ENCODE data around the gene PRKCB. TPM values are rescaled to one million over a fixed set of nuclear protein-coding genes. Genes with fewer than 3 reads are reported as not detected.

Gene PRKCB
- polyA plus RNA-seq, 1 experiment = not detected

DNA sequence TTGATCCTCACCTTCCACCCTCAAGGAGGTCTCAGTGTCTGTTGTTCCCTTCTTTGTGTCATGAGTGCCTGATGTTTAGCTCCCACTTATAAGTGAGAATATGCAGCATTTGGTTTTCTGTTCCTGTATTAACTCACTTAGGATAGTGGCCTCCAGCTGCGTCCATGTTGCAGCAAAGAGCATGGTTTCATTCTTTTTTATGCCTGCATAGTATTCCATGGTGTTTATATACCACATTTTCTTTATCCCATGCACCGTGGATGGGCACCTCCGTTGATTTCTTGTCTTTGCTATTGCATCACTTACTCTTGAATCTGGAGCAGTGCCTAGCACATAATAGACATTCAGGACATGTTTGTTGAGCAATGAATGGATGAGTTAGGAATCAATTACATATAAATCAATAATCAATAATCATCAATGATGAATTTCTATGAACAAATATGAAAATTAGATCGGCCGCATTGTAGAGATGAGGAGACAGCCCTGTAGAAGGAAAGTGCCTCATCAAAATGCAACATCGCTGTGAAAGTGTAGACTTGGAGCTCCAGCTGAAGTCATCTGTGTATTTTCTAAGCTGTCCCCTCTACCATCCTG, 129.5 kb downstream of the PRKCB start:
- no peak for DNase-seq (ENCODE audit: low read depth)
- ChIA-PET CTCF (interaction anchor here (0.6 kb wide), 1 partner anchor 13 kb away, joined by 3 read pairs; no protein-coding TSS in a partner anchor), POLR2A (no interaction called here)
- H3K27me3 ChIP-seq (ENCODE audit: control insufficient read depth, insufficient read depth, low read length) = no peaks in the 10 kb centered on the region
- no peak for TF ChIP-seq CTCF (IDR thresholded peaks at IDR 0.05; ENCODE audit: insufficient read depth, low read depth, low read length)
- H3K4me3 ChIP-seq (ENCODE audit: low read depth, low read length) = no peak overlapping the region
- no peaks in the 10 kb centered on the region for H3K36me3 ChIP-seq (ENCODE audit: control insufficient read depth, insufficient read depth, low read length)

DNA sequence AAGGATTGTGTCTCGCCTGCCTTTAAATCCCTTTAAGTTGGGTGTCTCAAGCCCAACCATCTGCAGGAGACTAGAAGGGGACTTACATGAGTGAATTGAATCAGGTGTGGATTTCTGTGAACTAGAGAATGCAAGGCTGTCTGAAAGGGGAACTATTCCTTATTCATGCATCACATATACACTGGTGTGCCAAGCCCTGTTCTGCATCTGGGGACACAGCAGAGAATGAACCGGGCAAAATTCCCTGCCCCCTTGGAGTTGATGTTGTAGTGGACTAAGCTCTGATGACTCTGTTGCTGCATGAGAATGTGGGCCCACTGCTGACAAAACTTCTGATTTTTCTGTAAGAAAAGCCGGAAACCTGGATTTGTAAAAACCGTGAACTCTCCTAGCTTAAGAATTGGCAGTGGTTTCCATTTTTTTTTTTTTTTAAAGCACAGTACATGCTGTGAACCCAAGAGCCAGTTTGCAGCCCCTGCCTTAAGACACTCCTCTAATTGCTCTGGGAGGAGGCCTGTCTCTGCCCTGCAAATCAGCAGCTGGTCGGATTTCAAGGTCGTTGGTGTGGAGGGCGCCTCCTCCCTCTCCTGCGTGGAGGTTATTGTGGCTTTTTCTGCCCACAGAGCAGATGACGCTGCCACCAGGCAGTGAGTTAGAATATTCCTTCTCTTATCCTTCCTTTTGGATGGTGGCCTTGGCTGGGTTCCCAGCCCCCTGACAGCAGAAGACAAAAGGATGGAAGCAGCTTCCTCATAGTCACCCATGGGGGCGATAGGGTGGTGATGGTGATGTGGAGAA, 131.0 kb downstream of the PRKCB start:
- Histone ChIP-seq H3K27me3 (ENCODE audit: control insufficient read depth, insufficient read depth, low read length) (no peaks in the 10 kb centered on the region), H3K36me3 (ENCODE audit: control insufficient read depth, insufficient read depth, low read length) (no peaks in the 10 kb centered on the region), H3K4me3 (ENCODE audit: low read depth, low read length) (no peak overlapping the region)
- ChIA-PET CTCF (no interaction called here), POLR2A (no interaction called here)
- no peak for DNase-seq (ENCODE audit: low read depth)
- no peak for TF ChIP-seq CTCF (IDR thresholded peaks at IDR 0.05; ENCODE audit: insufficient read depth, low read depth, low read length)

GRCh38 chr16:23967775-23968174, 132.0 kb downstream of the PRKCB start:
- DNase-seq (ENCODE audit: low read depth) = no peak
- POLR2A ChIA-PET = no interaction called here
- Histone ChIP-seq H3K36me3 (ENCODE audit: control insufficient read depth, insufficient read depth, low read length) (no peaks in the 10 kb centered on the region), H3K27me3 (ENCODE audit: control insufficient read depth, insufficient read depth, low read length) (no peaks in the 10 kb centered on the region), H3K4me3 (ENCODE audit: low read depth, low read length) (no peak overlapping the region)
- no peak for TF ChIP-seq CTCF (IDR thresholded peaks at IDR 0.05; ENCODE audit: insufficient read depth, low read depth, low read length)
- CTCF ChIA-PET = no interaction called here

DNA sequence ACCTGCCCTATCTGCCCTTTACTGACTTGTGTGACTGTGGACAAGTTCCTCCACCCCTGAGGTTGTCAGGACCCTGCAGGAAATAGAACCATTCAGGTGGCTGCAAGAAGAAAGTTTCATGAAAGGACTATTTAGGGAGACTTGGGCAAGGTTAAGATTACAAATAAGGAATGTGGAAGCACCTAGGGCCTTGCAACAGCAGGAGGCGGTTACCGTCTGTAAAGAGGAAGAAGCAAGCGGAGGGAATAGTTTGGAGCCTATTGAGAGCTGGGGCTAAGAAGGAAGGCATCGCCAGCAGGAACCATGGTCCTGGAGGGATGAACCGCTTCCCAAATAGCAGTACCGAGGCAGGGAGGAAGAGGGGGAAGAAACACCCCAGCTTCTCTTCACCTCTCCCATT, 132.4 kb downstream of the PRKCB start:
- Histone ChIP-seq H3K36me3 (ENCODE audit: control insufficient read depth, insufficient read depth, low read length) (no peaks in the 10 kb centered on the region), H3K4me3 (ENCODE audit: low read depth, low read length) (no peak overlapping the region)
- no peak for TF ChIP-seq CTCF (IDR thresholded peaks at IDR 0.05; ENCODE audit: insufficient read depth, low read depth, low read length)

DNA sequence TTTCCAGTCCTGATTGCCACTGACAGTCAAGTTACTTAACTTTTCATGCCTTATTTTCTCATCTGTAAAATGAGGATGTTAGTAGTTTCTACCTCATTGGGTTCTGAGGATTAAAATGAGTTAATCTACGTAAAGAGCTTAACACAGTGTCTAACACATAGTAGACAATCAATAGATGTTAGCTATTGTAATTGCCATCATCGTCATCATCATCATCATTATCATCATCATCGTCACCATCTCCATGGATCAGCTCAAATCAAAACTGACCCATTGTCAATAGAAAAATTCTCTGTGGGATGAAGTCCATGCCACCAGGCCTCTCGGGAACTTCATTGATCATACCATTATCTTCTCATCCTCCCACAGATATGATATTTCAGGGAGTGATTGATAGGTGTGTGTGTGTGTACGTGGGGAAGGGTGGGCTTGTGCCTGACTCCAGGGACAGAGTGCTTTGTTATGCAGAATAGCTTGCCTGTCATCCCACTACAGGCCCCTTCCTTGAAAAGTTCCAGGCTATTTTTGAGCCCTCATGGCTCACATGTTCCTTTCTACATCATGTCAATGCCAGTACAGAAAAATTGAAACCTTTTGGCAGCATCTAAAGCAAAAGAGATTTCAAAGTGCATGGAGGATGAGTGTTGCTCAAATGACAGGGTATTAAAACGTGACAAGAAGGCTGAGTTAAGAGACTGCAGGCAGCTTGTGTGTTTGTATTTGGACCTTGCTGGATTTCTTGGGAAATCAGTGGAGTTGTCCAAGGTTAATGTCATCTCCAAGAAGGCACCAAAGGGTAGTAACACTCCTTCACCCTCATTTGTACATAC, 133.9 kb downstream of the PRKCB start:
- Histone ChIP-seq H3K4me3 (ENCODE audit: low read depth, low read length) (no peak overlapping the region), H3K36me3 (ENCODE audit: control insufficient read depth, insufficient read depth, low read length) (no peaks in the 10 kb centered on the region), H3K27me3 (ENCODE audit: control insufficient read depth, insufficient read depth, low read length) (no peaks in the 10 kb centered on the region)
- no peak for DNase-seq (ENCODE audit: low read depth)
- no peak for TF ChIP-seq CTCF (IDR thresholded peaks at IDR 0.05; ENCODE audit: insufficient read depth, low read depth, low read length)
- ChIA-PET CTCF (interaction anchor here (0.6 kb wide), 1 partner anchor 92 kb away, joined by 3 read pairs; no protein-coding TSS in a partner anchor), POLR2A (no interaction called here)

More for the DNA sequence above, 132.4 kb downstream of the PRKCB start:
- no peaks in the 10 kb centered on the region for H3K27me3 ChIP-seq (ENCODE audit: control insufficient read depth, insufficient read depth, low read length)
- ChIA-PET POLR2A (no interaction called here), CTCF (no interaction called here)
- no peak for DNase-seq (ENCODE audit: low read depth)

Measured in BJ (cell line).